HG03565 (cell line): ENCODE results near the gene SPC24.
"Not testable (repeated sequence)": the region's sequence is repeated elsewhere in the genome, so short reads cannot be mapped to it uniquely, and the experiment has no call there.

ENCODE experiments used
- ATAC-seq: cut with Tn5 transposase; IDR thresholded peaks from one replicate; pipeline ENCODE4 v1.9.1; 2021; ENCODE audit warnings: mild to moderate bottlenecking, moderate library complexity; ENCODE audit not compliant: unreplicated experiment

SPC24 gene

GRCh38 chr19:11192957-11193939 is 37.7 kb upstream of the SPC24 start:
- no peak for ATAC-seq

DNA sequence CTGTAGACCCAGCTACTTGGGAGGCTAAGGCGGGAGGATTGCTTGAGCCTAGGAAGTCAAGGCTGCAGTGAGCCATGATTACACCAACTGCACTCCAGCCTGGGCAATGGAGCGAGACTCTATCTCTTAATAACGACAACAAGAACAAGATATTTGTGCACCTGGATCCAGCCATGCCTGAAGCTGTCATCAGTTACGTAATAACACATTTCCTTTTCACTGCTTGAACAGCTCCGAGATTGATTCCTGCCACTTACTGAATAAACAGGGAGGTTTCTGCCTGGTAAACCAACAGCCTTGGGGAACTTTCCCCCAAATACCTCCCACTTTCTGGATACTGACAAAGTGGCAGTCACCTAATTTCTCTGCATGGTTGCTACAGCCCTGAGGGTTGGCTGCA is 36.4 kb upstream of the SPC24 start:
- ATAC-seq = no peak

DNA sequence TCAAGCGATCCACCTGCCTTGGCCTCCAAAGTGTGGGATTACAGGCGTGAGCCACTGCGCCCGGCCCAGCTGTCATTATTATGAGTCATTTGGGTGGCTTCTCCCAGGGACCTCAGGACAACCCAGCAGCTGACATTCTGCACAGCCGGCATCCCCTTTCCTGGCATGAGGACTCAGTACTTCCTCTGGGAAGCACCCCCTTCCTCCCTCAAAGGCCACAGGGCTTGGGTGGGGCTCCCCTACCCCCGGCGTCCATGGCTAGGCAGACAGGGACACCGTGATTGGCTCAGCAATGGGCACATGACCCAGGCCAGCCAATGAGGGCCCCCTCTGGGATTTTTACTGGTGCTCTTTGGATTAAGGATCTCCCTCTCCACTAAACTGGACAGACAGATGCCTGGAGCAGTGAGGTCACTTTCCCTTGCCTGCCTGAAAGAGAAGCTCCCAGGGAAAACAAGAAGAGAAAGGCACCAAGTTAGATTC is 35.7 kb upstream of the SPC24 start:
- no peak for ATAC-seq

- no peak for ATAC-seq
These were observed 34.9 kb upstream of the SPC24 start for GRCh38 chr19:11190501-11190900.

DNA sequence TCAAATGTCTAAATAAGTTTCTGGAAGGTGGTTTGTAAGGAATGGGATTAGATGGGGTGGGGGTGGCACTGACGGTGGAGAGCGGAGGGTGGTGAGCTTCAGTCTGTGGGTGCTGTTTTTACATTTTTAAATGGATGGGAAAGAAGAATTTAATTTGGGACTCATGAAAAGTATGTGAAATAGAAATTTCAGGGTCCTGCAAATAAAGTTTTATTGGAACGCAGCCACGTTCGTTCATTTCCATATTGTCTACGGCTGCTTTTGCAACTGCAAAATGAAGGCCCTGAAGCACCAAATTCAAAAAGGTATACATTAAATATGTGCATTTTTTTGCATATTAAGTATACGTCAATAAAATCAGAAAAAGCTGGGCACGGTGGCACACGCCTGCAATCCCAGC is 31.9 kb upstream of the SPC24 start:
- ATAC-seq = no peak

- no peak for ATAC-seq
These were observed 27.4 kb upstream of the SPC24 start for GRCh38 chr19:11182994-11183393.

DNA sequence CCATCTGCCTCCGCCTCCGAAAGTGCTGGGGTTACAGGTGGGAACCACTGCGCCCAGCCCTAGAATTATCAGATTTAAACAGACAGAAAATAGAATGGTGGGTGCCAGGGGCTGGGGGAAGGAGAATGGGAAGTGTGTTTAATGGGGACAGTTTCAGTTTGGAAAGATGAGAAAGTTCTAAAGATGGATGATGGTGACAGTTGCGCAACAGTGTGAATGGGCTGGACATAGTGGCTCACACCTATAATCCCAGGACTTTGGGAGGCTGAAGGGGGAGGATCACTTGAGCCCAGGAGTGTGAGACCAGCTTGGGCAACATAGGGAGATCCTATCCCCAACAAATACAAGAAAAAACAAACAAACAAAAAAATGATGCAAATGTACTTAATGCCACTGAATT is 25.9 kb upstream of the SPC24 start:
- no peak for ATAC-seq

DNA sequence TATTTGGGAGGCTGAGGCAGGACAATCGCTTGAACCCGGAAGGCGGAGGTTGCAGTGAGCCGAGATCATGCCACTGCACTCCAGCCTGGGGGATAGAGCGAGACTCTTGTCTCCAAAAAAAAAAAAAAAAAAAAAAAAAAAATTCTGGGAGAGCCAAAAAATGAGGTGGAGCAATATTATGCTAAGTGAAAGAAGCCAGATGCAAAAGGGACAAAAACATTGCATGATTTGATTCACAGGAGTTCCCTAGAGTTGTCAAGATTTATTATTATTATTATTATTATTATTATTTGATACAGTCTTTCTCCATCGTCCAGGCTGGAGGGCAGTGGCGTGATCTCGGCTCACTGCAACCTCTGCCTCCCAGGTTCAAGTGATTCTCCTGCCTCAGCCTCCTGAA is 25.4 kb upstream of the SPC24 start:
- not testable (repeated sequence) for ATAC-seq

DNA sequence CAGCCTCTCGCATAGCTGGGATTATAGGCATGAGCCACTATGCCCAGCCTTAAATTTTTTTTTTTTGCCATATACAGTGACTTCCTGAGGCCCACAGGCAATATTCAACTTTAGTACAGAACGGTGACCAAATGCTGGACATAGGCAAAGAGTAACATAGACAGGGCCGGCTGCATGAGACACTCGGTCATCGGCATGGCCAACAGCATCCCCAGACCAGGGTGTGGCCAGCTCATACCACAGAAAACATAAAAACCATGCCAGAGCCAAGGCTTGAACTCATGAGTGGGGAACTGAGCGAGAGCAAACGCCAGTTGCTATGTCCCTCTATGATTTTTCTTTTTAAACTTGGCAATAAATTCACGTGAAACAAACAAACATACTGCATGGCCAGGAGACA is 24.8 kb upstream of the SPC24 start:
- ATAC-seq = no peak

DNA sequence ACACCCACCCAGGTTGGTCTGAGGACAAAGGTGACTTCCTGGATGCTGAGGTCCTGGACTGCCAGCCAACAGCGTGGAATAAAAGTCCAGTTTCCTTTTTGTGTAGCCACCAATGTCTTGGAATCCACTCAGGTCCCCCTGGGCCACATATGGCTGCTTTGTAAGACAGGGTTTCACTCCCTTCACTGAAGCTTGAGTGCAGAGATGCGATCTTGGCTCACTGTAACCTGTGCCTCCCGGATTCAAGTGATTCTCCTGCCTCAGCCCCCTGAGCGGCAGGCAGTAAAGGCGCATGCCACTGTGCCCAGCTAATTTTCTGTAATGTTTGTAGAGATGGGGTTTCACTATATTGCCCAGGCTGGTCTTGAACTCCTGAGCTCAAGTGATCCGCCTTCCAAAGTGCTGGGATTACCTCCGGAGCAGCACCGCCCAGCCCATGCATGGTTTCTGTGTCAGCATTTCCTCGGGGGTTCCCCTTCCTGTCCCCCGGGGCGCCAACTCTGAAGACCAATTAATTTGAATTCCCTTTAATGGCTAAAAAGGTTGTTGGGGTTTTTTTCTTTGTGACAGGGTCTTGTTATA is 24.2 kb upstream of the SPC24 start:
- no peak for ATAC-seq

DNA sequence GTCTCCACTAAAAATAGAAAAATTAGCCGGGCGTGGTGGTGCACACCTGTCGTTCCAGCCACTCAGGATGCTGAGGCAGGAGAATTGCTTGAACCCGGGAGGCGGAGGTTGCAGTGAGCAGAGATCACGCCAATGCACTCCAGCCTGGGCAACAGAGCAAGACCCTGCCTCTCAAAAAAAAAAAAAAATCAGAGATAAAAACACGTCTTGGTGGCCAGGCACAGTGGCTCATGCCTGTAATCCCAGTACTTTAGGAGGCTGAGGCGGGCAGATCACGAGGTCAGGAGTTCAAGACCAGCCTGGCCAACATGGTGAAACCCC is 23.5 kb upstream of the SPC24 start:
- ATAC-seq = not testable (repeated sequence)

GRCh38 chr19:11177592-11177991 is 22.0 kb upstream of the SPC24 start:
- ATAC-seq = no peak

DNA sequence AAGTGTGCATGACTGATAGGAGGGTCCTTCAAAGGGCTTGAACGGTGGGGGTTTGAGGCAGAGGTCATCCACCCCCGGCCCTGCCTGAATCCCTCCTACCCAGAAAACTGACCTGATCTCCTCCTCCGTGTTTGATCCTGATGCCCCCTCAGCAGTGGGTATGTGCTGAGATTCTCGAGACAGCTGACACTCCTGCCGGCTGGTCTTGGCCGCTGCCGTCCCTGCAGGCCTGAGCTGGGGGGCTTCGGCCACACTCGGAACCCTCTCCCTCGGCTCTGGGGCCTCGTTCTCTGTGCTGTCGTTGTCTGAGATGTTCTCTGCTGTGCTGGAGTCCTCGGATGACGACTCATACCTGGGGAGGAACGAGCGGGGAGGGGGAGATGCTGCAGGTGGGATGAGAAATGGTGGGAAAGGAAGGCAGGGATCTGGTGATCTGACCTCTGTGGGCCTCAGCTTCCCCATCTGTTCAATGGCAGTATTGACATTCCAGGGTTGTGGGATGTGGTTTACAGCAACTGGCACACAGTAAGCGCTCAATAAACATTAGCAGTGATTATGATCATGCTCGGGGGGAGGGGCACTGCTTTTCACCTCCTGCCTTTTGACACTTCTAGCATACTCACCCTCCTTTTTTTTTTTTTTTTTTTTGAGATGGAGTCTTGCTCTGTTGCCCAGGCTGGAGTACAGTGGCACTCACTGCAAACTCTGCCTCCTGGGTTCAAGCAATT is 21.0 kb upstream of the SPC24 start:
- no peak for ATAC-seq

DNA sequence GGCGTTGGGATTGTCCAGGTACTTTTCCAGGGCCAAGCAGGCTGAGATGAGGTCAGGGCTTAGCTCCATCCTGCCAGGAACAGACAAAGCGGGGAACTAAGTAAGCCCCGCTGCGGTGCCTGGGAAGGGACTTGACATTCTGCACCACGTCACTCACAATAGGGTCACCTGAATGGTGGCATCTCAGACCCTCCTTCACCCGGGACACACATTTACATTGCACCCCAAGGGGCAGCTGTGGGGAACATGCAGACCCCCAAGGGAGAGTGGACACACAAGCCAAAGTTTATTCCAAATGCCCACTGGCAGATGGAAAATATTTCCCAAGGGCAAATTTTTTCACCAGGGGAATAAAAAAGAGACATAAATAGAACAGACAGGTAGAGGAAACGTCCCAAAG is 20.3 kb upstream of the SPC24 start:
- no peak for ATAC-seq

DNA sequence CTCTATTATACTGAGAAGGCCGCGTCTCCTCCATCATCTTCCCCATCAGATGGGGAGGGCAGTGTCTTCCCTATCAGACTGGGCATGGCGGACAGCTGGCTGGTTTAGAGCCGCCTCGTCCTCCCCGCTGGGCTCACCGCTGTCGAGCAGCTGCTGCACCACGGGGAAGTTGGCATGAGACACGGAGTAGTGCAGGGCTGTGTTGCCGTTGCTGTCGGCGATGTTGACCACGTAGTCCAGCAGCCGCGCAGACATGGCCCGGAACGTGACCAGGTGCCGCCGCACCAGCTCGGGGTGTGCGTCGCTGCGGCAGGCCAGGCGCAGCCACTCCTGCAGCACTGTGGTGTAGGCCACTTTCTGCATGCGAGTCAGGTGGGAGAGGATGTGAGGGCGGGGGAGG is 18.8 kb upstream of the SPC24 start:
- no peak for ATAC-seq

DNA sequence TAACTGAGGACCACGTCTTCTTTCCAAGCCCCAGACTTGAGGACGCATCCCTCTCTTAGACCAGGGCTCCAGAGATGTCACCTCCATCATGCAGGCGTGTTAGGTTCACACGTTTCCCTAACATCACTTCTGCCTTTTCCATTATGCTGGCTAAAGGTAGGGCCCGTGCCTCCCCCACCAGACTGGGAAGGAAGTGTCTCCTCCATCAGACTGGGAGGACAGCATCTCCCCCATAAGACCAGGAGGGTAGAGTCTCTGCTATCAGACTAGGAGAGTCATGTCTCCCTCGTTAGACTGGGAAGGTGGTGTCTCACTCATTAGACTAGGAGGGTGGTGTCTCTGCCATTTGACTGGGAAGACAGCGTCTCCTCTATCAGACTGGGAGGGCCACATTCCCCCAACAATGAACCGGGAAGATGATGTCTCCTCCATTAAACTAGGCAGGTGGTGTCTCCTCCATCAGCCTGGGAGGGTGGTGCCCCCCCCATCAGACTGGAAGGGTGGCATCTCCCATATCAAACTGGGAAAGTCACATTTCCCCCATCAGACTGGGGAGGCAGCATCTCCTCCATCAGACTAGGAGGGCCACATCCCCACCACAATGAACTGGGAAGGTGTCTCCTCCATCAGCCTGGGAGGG is 18.1 kb upstream of the SPC24 start:
- ATAC-seq = no peak

DNA sequence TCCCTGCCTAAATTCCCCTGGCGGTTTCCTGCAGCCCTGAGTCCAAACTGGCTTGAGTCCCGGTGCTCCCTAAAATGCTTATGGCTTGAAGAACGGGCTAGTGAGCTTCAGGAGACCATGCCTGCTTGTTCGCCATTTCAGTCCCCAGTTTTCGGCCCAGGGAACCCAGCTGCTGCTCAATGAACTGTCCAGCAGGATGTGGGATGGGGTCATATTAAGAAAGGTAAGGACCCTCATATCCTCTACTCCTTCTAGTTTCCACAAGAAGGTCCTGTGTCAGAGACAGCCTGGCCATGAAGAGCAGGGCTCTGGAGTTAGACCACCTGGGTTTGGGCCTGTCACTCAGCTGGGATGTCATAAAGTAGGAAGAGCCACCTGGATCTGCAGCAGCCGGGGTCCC is 17.0 kb upstream of the SPC24 start:
- no peak for ATAC-seq

- no peak for ATAC-seq
These were observed 15.6 kb upstream of the SPC24 start for GRCh38 chr19:11171144-11171543.

GRCh38 chr19:11169896-11170678 is 14.5 kb upstream of the SPC24 start:
- no peak for ATAC-seq

DNA sequence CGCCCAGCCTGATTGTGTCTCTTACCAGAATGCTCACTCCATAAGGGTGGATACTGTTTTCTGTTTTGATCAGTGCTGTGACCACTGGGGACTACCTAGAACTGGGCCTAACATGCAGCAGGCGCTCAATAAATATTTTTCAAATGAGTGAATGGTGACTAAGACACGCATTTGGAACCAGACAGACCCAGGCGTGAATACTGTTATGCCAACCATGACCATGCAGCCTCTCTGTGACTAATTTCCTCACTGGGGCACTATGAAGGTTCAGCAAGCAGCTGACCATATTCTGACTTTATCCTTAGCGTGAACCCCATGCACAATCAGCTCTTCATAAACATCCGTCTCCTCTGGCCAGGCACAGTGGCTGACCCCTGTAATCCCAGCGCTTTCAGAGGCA is 13.0 kb upstream of the SPC24 start:
- ATAC-seq = no peak
